Stimulated activated CD4-positive, alpha-beta T cell treated with anti-CD3 and anti-CD28 coated beads, TNF-alpha, amount 100 ng/mL, for 48 hours (primary cell): Measurements from ENCODE around the gene SERBP1.
A peak's percentile ranks its signal among the peaks of the same experiment; 100 is the strongest.
"Not testable (repeated sequence)": the region's sequence is repeated elsewhere in the genome, so short reads cannot be mapped to it uniquely, and the experiment has no call there.

Experiments
- DNase-seq, 3 donors: peaks; one replicate each; pipeline ENCODE4 v3.0.0-alpha.2; 2020; ENCODE audit warnings: low read depth in 3 of 3

Gene SERBP1

DNA sequence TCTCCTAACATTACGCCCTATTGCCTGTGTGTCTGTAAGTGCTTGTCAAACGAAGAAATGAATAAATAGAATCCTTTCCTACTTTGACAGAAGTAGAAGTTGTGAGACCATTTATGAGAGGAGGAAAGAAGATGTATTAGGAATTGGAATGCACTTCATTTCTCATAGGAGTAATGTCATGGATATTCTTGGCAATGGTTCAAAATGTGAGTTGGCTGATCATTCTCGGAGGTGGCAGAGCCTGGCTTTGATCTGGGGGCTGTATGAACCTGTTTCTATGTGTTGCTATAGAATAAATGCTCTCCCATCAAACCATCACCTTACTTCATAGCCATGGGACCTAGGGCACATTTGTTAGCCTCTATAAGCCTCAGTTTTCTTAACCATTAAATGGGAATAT is 10.1 kb upstream of the SERBP1 start:
- no peak for DNase-seq

DNA sequence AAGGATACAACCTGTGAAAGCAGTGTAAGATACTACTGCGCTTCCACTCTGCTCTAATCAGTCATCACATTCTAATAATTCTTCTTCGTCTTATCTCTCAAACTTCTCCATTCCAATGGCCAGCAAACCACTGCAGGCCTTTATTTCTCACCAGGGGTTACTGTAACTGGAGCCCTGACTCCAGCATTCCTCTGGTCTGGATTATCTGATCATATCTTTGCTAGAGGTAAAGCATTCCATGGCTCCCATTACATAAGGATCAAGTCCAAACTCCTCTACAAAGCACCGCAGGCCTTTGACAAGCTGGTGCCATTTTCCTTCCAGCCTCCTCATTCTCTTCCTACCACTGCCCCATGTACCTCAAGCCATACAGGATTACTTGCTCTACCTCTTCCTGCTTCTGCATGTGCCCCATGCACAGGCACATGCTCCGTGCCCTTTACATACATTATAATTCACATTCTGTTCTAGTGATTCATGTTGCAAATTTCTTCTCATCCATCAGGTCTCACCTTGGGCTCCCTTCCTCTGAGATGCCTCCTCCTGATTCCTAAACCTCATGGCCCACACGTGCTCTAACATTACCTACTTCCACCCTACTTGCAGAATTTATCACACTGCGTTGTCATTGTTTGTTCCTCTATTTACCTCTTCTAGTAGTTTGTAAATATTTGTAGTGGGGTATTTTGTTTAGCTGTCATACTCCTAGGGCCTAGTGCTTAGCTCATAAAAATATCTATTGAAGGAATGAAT is 9.3 kb upstream of the SERBP1 start:
- DNase-seq, result no peak

DNA sequence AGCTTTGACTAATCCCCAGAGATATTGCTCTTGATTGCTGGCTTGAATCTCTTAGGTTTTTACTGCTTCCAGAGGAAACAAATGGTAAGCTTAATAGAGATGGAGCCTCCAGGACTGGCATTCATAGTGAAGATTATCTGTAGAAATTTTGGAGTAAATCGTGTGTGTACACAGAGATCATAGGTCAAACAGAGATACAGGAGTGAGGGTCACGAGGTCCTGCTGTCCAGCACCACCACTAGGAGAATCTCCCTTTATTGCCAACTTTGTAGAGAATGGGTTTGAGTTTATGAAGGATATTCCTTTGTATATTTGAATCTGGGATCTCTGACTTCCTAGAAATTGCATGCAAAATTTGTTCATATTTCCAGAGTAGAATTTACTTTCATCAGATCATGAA is 7.8 kb upstream of the SERBP1 start:
- no peak for DNase-seq

DNA sequence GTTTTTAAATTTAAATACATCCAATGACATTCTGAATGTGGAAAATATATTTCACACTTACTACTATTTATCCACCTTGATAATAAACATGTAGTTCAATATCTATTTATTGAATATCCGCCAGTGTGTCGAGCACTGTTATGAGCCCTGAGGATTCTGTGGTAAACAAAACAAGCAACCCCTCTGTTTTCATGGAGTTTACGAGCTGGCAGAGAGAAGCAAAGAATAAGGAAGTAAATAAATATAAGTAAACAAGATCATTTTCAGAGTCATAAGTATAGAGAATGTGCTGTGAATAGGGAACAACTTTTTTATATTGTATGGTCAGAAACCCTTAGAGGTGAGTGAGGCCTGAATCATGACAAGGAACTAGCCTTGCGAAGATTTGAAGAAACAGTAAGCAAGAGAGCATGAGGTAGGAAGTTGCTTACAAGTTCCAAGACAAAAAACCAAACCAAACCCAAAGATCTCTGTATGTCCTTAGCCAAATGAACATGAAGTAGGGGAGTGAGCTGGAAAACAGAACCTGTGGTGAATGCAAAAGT is 6.4 kb upstream of the SERBP1 start:
- no peak for DNase-seq

DNA sequence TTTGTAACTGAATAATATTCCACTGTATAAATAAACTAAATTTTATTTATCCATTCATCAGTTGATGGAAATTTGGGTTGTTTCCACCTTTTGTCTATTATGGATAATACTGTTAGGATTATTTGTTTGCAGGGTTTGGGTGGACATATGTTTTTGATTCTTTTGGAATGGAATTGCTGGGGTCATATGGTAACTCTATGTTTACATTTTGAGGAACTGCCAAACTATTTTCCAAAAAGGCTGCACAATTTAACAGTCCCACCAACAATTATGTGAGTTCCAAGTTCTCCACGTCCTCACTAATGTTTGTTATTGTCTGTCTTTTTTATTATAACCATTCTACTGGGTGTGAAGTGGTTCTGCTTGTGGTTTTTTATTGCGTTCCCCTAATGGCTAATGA is 4.3 kb upstream of the SERBP1 start:
- no peak for DNase-seq

DNA sequence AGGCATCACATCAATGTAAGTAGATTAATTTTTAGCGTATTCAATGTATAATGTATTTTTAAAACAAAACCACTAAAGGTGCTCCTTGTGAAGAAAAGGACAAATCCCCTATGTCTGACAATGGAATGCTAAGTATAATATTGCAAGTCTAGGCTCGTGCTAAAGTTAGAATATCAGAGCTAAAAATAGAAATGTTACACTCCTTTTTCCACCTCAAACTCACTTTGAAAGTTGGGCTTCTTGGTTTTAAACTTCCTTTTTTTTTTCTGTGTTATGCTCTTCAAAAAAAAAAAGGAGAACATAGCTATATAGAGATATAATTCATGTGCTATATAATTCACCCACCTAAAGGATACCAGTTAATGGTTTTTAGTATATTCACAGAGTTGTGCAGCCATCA is 3.6 kb upstream of the SERBP1 start:
- no peak for DNase-seq

DNA sequence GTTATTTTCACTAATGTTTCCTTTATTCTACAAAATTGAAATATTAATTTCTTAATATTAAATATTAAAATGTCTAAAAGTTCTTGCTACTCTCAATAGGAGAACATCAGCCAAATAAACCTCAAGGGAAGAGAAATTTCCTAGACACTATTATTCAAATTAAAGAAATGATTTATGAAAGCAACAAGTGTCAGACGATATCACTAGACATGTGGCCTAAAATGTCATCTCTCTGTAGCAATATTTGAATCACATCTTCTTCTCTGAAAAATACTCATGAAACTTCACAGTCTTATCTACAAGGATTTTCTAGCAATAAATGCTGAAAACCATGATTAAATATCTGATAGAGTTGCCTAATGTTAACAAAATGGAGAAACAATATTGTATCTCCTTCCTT is 2.5 kb upstream of the SERBP1 start:
- no peak for DNase-seq

DNA sequence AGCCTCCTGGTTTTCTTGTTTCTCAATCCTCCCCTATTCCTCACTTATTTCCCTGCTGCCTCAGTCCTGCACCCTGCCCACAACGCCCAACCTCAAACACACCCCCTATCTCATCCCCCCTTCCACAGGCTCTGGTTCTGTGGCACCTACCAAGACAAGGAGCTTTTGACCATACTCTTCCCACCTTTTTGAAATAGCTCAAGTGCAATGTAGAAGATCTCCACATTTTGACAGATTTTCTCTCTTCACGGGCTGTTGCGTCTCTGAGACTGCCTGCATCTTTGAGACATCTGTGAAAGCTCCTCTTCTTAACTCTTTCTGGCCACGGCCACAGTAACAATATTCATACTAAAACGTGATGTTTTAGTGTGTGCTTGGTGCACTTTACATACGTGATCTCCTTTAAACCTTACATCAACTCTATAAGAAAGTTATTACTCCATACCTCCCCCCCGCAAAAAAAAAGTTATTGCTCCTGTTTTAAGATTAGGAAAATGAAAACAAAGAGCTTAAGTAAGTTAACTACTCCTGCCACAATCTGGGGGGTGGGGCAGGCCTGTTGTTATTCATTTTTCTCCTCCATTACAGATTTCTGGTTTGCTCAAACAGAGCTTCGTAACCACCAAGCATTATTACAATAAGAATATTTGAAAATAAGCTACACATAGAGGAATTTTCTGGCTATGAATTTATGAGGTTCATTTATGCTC is 1.8 kb upstream of the SERBP1 start:
- no peak for DNase-seq

DNA sequence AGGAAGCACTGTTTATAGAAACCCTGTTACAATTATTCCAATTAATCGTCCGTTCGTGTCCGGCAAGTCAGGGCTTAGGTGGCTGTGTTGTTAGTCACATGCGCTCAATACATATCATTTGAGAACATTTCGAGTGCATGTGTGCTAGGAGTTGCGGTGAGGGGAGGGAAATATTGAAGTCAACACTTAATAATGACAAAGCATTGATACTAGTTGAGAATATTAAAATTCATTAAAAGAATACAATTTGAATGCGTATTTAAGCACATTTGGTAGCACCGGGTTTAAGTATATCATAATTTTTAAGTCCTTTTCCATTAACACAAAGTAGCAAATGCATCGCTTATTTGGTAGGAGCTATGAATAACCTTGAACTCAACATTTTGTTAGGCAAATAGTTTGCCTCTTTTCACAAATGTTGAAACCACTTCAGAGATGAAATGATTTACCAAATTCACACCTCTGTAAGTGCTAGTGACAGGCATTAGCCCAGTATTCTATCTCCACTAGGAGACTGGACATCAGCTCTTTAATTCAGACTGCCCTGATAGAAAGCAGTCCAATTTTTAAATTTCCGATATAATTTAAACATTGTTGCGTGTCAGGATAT is 1.1 kb upstream of the SERBP1 start:
- no peak for DNase-seq

DNA sequence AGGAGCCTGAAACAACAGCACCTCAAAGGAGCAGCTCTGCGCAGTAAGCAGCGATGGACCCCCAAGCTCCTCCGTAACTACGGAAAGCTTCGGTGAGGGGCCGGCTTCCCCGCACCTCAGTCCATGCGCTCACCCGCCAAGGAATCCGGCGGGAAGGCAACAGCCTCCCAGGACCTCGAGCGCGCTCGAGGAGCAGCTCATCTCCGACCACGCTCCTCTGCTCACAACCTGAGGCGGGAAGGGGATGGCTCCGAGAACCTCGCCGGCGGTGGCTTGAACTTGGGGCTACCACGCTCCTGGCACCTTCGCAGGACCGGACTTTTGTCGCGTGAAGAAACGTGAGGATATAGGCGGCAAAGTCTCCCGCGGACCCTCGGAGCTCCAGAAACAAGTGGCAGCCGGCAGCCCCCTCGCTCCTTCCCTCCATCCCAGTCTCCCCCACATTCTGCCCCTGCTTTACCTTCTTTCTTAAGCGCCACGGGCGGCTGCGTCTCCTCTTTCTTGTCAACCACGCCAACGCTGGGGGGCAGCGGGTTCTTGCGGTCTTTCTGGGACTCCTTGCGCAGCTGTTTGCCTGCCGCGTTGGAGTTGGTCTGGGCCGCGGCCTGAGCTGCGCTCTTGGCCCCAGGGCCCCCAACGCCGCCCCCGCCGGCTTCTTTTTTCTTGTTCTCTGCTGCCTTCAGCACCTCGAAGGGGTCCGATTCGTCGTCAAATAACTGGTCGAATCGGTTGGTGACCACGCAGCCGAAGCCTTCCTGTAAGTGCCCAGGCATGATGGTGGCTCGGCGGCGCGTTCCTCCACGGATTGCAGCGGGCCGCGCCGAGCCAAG is 459 bp downstream of the SERBP1 start:
- DNase-seq, result peak; percentile 7 to 37 (median 7)

DNA sequence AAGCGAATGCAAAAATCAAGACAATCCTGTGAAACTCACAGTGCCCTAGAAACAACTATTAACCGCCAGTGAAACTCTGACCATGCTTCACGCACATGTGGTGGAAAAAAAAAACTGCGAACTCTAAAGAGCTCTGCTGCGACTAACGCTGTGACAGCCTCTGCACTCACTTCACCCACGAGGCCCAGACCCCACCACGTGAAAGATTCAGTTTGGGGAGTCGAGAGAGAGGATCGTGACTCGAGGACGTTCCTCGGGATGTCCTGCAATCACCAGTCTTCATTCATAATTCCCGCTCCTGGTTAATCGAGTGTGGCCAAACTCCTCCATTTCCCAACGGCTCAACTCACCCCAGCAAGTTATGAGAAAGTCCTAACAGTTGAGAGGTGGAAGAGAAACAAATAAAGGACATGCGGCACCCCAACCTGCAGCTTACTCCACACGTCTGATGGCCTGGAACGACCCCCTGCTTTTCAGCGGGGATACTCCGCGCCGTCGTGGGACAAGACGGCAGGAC is 1.1 kb downstream of the SERBP1 start:
- peak in 2 of 3 donors; percentile 17 to 37 for DNase-seq

DNA sequence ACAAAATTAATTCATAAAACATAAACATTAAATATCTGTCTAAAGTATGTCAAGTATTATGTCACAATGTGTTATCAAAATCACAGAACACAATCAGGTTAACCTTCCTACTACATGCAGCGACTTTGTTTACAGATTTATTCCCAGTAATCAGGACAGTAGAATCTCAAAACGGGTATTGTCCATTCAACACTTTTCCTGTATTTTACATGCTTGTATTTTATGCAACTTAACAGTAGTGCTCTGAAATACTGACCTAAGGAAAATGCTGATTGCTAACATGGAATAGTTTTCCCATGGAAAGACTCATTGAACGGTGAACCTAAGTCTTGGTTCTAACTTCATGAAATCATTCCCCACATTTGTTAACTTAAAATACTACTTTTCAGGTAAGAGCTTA is 2.3 kb downstream of the SERBP1 start:
- DNase-seq, result no peak

DNA sequence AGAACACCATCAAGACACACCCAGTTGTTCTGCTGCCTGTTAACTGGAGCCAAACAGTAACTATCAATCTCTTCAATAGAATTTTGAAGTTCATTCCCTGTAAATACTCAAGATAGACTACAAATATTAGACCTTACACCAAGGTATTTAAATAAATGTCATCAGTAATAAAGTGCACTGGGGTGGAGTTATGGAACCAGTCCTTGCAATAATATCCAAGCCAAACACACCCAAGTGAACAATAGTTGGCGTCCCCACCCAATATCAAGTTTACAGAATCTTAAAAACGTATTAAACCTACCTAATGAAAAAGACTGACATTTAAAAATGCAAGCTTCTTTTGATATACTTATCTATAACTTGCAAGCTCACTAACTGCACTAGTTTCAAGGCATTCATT is 2.7 kb downstream of the SERBP1 start:
- DNase-seq, result no peak

DNA sequence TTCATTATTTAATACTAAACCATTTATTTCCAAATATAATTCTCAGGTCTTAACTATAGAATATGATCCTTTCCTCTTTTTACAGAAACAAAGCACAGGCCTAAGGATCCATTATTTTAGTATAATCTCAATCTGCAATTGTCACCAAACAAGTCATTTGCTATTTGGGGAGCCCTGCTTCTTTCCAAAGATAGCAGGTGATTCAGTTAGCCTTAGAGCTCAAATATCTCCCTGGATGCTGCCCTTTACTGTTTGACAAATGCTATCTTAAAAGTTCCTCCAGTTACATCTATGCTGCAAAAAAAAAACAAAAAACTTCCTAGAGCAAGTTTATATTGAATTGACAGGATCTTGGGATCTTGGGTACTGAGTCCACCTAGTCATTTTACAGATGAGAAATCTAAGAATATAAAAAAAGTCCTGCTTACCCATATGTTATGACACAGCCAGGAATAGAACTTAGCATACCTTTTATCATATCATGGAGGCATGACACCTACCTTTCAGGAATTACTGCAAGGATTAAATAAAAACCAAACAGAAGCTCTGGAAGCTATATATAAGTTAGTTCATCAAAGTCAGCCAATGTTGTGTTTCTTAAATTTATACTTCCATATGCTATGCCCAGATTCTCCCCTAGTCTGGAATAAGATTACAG is 9.2 kb downstream of the SERBP1 start:
- DNase-seq, result no peak

DNA sequence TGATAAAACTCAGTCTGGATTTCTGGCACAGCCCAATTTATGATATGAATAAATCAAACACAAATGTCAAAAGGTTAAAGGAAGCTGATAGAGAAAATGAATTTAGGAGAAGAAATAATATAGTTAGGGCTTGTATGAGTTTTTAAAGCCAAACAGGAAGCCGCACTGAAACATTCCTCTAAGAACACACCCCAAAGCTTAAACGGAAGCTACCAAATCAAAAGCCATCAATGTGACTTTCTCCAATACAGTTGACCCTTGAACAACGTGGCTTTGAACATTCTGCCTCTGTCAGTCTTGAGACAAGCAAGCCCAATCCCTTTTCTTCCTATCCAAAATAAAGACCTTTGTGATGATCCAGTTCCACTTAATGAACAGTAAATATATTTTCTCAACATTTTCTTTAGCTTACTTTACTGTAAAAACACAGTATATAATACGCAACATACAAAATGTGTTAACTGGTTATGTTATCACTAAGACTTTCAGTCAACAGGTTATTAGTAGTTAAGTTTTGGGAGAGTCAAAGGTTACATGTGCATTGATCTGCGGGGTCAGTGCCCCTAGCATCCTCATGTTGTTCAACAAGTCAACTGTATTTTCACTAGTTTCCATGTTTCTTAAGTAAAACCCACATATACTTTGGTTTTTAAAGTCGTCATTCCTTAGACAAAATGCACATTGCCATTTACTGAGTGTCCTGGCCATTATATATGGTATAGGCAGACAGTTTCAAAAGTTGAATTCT is 11.2 kb downstream of the SERBP1 start:
- DNase-seq, result no peak

DNA sequence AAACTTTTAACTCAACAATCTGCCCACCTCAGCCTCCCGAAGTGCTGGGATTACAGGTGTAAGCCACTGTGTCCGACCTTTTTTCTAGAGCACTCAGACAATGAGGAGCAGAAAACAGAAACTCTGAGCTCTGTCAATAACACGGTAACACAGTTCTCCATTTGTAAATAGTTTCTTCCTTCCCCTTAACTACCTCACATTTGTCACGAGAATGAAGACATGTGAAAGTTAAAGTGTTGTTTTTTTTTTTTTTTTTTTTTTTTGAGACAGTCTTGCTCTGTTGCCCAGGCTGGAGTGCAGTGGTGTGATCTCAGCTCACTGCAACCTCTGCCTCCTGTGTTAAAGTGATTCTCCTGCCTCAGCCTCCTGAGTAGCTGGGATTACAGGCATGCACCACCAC is 12.5 kb downstream of the SERBP1 start:
- not testable (repeated sequence) for DNase-seq

DNA sequence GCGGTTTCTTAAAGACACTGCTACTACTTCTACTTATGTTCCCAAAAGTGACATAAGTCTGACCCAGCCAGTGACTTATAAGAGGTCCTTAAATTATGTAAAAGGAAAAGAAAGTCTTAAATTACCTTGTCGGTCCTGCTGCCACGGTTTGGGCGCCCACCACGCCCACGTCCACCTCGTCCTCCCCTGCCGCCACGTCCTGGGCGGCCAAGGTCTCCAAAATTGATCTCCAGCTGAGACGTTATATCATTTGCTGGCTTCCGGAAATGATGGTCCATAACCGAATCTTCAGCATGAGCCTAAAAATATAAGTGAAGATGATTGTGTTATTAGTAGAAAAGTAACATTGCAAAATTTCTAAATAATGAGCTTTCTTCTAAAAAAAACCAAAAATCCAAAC is 15.2 kb downstream of the SERBP1 start:
- DNase-seq, result no peak

DNA sequence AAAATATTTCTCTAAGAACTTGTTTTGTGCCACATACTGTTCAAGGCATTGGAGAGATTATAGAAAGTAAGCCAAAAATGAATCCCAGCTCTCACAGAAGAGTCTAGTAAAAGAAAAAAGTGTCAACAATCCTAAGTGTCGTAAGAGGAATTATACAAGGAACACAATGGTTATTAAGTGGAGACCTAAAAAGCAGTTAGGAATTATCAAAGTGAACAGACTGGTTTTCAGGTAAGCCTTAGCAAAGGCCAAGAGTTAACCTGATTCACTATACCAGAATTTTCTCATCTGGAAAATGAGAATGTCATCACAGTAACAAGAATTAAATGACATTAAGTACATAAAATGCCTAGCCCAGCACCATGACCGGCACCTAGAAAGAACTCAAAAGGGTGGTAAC is 15.6 kb downstream of the SERBP1 start:
- no peak for DNase-seq

DNA sequence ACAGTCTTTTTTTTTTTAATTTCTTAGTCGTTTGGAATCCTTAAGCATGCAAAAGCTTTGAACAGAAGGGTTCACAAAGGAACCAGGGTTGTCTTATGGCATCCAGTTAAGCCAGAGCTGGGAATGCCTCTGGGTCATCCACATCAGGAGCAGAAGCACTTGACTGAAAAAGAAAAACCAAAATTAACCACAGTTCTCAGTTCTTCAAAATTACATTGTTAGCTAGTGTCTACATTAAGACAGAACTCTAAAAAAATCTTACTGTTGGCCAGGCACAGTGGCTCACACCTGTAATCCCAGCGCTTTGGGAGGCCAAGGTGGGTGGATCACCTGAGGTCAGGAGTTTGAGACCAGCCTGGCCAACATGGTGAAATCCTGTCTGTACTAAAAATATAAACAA is 17.1 kb downstream of the SERBP1 start:
- not testable (repeated sequence) for DNase-seq

DNA sequence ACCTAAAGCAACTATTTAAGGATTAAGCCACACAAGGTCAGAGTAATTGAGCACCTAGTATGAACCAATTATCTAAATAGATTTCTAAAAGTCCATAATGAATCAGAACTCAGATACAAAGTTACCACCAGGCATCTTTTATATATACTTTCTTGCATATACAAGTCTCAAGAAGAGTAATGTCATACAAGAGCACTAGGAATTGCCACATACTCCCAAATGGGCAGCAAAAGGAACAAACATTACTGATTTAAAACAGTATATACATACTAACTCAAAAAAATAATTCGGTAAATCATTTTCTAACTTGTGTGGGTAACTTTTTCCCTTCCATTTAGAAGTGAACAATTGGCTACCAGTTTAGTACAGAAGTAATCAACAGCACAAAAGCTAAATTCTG is 22.1 kb downstream of the SERBP1 start:
- no peak for DNase-seq
